Measurements from ENCODE around the gene ADAD1.
"Not testable (repeated sequence)": the region's sequence is repeated elsewhere in the genome, so short reads cannot be mapped to it uniquely, and the experiment has no call there.

ADAD1 gene

GRCh38 chr4:122378711-122379110, at the start of gene ADAD1:
Gene ADAD1, plus strand, starts transcription at chr4:122379011. Its CDS starts 1,059 bp downstream, at chr4:122380070.
- no peak for DNase-seq

GRCh38 chr4:122329876-122330565, 48.8 kb upstream of the ADAD1 start:
- no peak for DNase-seq

GRCh38 chr4:122331195-122331594, 47.6 kb upstream of the ADAD1 start:
- DNase-seq, result no peak

- no peak for DNase-seq
These were observed 44.0 kb upstream of the ADAD1 start for GRCh38 chr4:122334828-122335227.

GRCh38 chr4:122341886-122342285, 36.9 kb upstream of the ADAD1 start:
- DNase-seq, result no peak

- DNase-seq, result no peak
These were observed 32.8 kb upstream of the ADAD1 start for GRCh38 chr4:122346036-122346435.

- no peak for DNase-seq
These were observed 32.3 kb upstream of the ADAD1 start for GRCh38 chr4:122346503-122346902.

- DNase-seq, result no peak
These were observed 22.4 kb upstream of the ADAD1 start for GRCh38 chr4:122356317-122356808.

- no peak for DNase-seq
These were observed 18.1 kb upstream of the ADAD1 start for GRCh38 chr4:122360754-122361153.

GRCh38 chr4:122364700-122365404, 14.0 kb upstream of the ADAD1 start:
- DNase-seq, result no peak

GRCh38 chr4:122368786-122369185, 10.0 kb upstream of the ADAD1 start:
- not testable (repeated sequence) for DNase-seq

GRCh38 chr4:122377352-122377751, 1.5 kb upstream of the ADAD1 start:
- DNase-seq, result no peak

GRCh38 chr4:122379239-122379638, 428 bp downstream of the ADAD1 start:
- DNase-seq, result no peak

GRCh38 chr4:122383341-122383740, 4.5 kb downstream of the ADAD1 start:
- DNase-seq, result no peak

GRCh38 chr4:122384245-122384644, 5.4 kb downstream of the ADAD1 start:
- DNase-seq, result no peak

- DNase-seq, result no peak
These were observed 14.5 kb downstream of the ADAD1 start for GRCh38 chr4:122393276-122393675.

- DNase-seq, result no peak
These were observed 25.1 kb downstream of the ADAD1 start for GRCh38 chr4:122403861-122404260.

GRCh38 chr4:122412547-122412946, 33.7 kb downstream of the ADAD1 start:
- no peak for DNase-seq

GRCh38 chr4:122423246-122423645, 44.4 kb downstream of the ADAD1 start:
- no peak for DNase-seq

GRCh38 chr4:122431351-122431750, 52.5 kb downstream of the ADAD1 start:
- DNase-seq, result no peak

- DNase-seq, result no peak
These were observed 55.5 kb downstream of the ADAD1 start for GRCh38 chr4:122434285-122434684.

GRCh38 chr4:122450847-122451246, 72.0 kb downstream of the ADAD1 start:
- DNase-seq, result no peak

GRCh38 chr4:122453384-122453995, 74.7 kb downstream of the ADAD1 start:
- no peak for DNase-seq
